ENCODE measurements around the gene F12. TPM values are rescaled to one million over a fixed set of nuclear protein-coding genes. Genes with fewer than 3 reads are reported as not detected.
A peak's percentile ranks its signal among the peaks of the same experiment; 100 is the strongest.

The F12 gene
- total RNA-seq, 1 experiment from 2014 or later, result 10.0 TPM

DNA sequence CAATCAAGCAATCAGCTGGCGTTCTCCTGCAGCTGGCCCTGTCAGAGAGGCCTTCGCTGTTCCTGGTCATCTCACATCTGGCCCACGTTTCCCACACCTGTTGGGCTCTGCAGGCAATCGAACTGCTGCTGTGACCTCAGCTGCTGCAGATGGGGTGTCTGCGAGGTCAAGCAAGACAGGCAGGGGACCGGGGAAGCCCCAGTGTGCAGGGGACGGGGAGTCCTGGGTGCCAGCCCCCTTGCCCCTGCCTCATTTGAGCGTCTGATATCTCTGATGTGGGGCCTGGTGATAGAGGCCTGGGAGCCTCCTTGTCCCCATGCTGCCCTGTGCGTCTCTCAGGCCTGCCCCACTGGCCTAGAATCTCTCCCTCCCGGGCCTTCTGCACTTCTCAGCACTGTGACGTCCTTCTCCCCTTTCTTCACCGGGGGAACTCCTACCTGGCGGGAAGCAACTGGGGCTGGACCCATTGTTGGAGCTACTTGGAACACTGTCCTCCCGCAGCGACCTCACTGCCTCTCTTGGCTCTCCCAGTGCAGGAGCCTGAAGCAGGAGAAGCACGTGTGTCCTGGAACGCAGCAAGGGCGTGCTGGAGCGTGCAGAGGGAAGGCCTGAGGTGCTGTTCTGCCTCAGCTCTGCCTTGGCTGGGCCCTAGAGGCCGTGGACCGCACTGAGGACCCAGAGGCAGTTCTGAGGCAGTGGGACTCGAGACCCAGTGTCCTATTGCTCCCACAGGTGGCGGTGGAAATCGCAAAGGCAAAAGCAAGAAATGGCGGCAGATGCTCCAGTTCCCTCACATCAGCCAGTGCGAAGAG, 21.0 kb upstream of the F12 start:
- TF ChIP-seq JUN (CRISPR knock-in tag; IDR thresholded peaks at IDR 0.05) (no peak), IRF2 (CRISPR knock-in tag; IDR thresholded peaks at IDR 0.05; ENCODE audit: borderline replicate concordance, low read depth) (no peak), ZNF671 (CRISPR knock-in tag; IDR thresholded peaks at IDR 0.05) (no peak), ZNF423 (CRISPR knock-in tag; IDR thresholded peaks at IDR 0.05) (no peak), ATF6 (CRISPR knock-in tag; IDR thresholded peaks at IDR 0.05) (no peak), ATF2 (CRISPR knock-in tag; IDR thresholded peaks at IDR 0.05; ENCODE audit: borderline replicate concordance, low read depth) (no peak), FOXJ3 (CRISPR knock-in tag; IDR thresholded peaks at IDR 0.05; ENCODE audit: borderline replicate concordance) (no peak), SMAD3 (CRISPR knock-in tag; IDR thresholded peaks at IDR 0.05; ENCODE audit: borderline replicate concordance) (no peak), GTF2I (CRISPR knock-in tag; conservative IDR thresholded peaks at IDR 0.05) (no peak), FOXK1 (CRISPR knock-in tag; IDR thresholded peaks at IDR 0.05) (no peak), ZNF416 (CRISPR knock-in tag; IDR thresholded peaks at IDR 0.05) (no peak), ZNF263 (CRISPR knock-in tag; IDR thresholded peaks at IDR 0.05; ENCODE audit: low read depth) (no peak), CREM (CRISPR knock-in tag; IDR thresholded peaks at IDR 0.05) (no peak)
- TF ChIP-seq, protein P1, sequence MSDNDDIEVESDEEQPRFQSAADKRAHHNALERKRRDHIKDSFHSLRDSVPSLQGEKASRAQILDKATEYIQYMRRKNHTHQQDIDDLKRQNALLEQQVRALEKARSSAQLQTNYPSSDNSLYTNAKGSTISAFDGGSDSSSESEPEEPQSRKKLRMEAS (CRISPR knock-in tag; IDR thresholded peaks at IDR 0.05), result no peak
- TF ChIP-seq, protein P2, sequence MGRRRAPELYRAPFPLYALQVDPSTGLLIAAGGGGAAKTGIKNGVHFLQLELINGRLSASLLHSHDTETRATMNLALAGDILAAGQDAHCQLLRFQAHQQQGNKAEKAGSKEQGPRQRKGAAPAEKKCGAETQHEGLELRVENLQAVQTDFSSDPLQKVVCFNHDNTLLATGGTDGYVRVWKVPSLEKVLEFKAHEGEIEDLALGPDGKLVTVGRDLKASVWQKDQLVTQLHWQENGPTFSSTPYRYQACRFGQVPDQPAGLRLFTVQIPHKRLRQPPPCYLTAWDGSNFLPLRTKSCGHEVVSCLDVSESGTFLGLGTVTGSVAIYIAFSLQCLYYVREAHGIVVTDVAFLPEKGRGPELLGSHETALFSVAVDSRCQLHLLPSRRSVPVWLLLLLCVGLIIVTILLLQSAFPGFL (CRISPR knock-in tag; IDR thresholded peaks at IDR 0.05; ENCODE audit: borderline replicate concordance), result no peak
- TF ChIP-seq, protein P3, sequence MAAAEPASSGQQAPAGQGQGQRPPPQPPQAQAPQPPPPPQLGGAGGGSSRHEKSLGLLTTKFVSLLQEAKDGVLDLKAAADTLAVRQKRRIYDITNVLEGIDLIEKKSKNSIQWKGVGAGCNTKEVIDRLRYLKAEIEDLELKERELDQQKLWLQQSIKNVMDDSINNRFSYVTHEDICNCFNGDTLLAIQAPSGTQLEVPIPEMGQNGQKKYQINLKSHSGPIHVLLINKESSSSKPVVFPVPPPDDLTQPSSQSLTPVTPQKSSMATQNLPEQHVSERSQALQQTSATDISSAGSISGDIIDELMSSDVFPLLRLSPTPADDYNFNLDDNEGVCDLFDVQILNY (CRISPR knock-in tag; IDR thresholded peaks at IDR 0.05), result no peak
- Mint-ChIP-seq H3K27me3 (ENCODE audit: low read depth) (no peaks in the 10 kb centered on the region), H3K27ac (peak overlapping the region; percentile 68), H3K4me3 (no peak overlapping the region), H3K36me3 (peaks cover 3% of the 10 kb centered on the region), H3K9me3 (no peaks in the 10 kb centered on the region), H3K4me1 (peaks cover 16% of the 10 kb centered on the region)
- POLR2A ChIA-PET, result interaction anchor here (1.7 kb wide), 1 partner anchor 25 kb away, joined by 5 read pairs; no protein-coding TSS in a partner anchor
- DNase-seq (ENCODE audit: low spot score), result no peak
- CTCF ChIA-PET, result interaction anchor here (0.7 to 9.4 kb wide), 8 partner anchors 17 to 120 kb away, joined by 3 to 95 read pairs (median 5); partner anchors contain the start of gene PFN3
- no peak for ATAC-seq

DNA sequence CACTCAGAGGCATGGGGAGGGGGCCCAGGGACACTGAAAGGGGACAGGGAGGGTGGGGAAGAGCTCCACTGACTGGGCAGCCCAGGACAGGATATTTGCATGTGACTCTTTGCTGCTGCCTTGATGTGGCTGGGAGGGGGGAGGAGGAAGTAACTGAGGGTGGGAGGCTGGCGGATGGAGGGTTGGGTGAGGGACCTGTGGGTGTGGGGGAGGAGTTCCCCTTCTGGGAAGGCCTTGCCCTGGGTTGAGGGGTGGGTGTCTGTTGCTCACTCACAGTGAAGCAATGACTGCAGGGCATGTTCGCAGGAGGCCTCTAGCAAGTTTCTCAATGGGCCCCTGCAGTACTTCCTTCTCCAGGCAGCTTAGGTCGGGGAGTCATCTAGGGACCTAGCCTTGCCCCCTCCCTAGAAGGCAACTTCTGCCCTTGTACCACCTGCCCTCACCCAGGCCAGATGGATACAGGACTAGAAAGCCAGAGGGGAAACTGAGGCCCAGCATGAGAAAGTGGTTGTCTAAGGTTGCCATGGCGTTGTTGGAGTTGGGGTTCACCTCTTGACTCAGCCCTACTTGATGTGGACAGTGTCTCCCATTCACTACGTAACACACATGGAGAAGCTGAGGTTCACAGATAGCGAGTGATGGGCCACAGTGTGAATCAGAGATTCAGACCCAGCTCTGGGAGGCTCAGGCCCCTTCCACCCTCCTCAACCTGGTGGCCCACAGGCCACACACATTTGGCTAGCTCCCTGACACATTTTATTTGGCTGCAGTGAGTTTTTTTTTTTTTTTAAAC, 20.1 kb upstream of the F12 start:
- Mint-ChIP-seq H3K36me3 (peaks cover 3% of the 10 kb centered on the region), H3K4me3 (0 out of 2 replicates have a peak overlapping the region, but pooled peaks have one; percentile 18), H3K27me3 (ENCODE audit: low read depth) (peaks cover 1% of the 10 kb centered on the region), H3K9me3 (no peaks in the 10 kb centered on the region), H3K4me1 (peaks cover 18% of the 10 kb centered on the region), H3K27ac (no peak overlapping the region)
- no peak for ATAC-seq
- POLR2A ChIA-PET, result interaction anchor here (0.6 to 1.7 kb wide), 3 partner anchors 18 to 26 kb away, joined by 3 to 5 read pairs (median 3); no protein-coding TSS in a partner anchor
- CTCF ChIA-PET, result interaction anchor here (0.7 to 9.4 kb wide), 9 partner anchors 16 to 119 kb away, joined by 3 to 95 read pairs (median 5); partner anchors contain the start of gene PFN3
- DNase-seq (ENCODE audit: low spot score), result no peak
- TF ChIP-seq NFATC4 (CRISPR knock-in tag; IDR thresholded peaks at IDR 0.05) (no peak), ZNF396 (CRISPR knock-in tag; IDR thresholded peaks at IDR 0.05; ENCODE audit: borderline replicate concordance) (no peak), RORB (CRISPR knock-in tag; IDR thresholded peaks at IDR 0.05) (no peak)
- TF ChIP-seq, protein P2 (CRISPR knock-in tag; IDR thresholded peaks at IDR 0.05; ENCODE audit: borderline replicate concordance), result no peak
- TF ChIP-seq, protein P4, sequence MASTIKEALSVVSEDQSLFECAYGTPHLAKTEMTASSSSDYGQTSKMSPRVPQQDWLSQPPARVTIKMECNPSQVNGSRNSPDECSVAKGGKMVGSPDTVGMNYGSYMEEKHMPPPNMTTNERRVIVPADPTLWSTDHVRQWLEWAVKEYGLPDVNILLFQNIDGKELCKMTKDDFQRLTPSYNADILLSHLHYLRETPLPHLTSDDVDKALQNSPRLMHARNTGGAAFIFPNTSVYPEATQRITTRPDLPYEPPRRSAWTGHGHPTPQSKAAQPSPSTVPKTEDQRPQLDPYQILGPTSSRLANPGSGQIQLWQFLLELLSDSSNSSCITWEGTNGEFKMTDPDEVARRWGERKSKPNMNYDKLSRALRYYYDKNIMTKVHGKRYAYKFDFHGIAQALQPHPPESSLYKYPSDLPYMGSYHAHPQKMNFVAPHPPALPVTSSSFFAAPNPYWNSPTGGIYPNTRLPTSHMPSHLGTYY (CRISPR knock-in tag; IDR thresholded peaks at IDR 0.05), result no peak
- TF ChIP-seq, protein P5, sequence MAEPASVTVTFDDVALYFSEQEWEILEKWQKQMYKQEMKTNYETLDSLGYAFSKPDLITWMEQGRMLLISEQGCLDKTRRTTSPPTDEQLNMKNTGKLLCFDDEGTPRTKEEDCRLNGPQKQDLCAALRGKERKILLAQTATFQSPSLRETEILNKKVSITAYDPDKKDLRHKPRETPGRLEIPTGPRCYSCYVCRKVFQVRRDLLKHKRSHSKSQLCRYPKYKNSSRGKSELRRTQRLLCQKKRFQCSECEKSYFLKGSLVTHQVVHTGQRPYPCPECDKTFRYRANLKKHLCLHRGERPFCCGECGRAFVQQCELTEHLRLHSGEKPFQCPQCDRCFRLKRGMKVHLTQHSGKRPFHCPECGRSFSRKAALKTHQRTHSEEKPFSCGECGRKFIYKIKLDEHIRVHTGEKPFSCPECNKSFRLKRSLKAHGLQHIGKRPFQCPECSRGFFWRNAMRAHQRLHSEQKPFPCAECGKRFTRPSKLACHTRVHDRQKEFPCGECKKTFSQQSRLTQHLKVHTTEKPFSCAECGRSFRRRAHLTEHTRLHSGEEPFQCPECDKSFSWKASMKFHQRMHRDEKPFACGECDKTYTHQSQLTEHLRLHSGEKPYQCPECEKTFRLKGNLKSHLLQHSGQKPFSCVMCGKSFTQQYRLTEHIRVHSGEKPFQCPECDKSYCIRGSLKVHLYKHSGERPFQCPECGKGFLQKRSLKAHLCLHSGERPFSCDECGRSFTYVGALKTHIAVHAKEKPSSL (CRISPR knock-in tag; conservative IDR thresholded peaks at IDR 0.05), result no peak

Measured in WTC11 (cell line).